ENCODE data around the gene GPN2.

GPN2 gene

DNA sequence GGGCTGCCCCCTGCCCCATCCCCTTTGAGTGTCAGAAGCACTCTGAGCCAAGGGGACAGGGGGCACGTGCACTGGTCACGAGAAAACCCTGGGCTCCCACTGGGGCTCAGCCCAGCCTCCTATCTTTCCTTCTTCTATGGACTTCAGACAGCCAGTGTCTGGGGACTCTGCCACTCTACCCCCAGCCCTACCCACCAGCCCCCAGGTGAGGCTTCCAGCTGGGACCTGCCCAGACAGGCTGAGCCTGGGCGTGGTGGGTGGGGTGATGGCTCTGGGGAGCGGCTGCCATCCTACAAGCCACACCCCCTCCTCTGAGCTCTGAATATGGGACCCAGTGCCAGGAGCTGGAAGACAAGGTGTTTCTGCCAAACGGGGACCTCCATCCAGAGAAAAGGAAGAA, 35.2 kb downstream of the GPN2 start:
- DNase-seq (ENCODE audit: low read depth in 1 of 2, low spot score in 1 of 2) = no peak
- H3K27me3 ChIP-seq (ENCODE audit: insufficient read depth, poor library complexity, severe bottlenecking) = no peaks in the 10 kb centered on the region
- H3K27ac ChIP-seq (replicated peaks) = no peak overlapping the region
- H3K4me3 ChIP-seq (replicated peaks; ENCODE audit: insufficient read depth, low read length) = no peak overlapping the region
- TF ChIP-seq SPI1 (IDR thresholded peaks at IDR 0.05; ENCODE audit: borderline replicate concordance, low read depth) = no peak
- TF ChIP-seq GABPA (IDR thresholded peaks at IDR 0.05; ENCODE audit: low read depth) = no peak
- TF ChIP-seq, protein P1, sequence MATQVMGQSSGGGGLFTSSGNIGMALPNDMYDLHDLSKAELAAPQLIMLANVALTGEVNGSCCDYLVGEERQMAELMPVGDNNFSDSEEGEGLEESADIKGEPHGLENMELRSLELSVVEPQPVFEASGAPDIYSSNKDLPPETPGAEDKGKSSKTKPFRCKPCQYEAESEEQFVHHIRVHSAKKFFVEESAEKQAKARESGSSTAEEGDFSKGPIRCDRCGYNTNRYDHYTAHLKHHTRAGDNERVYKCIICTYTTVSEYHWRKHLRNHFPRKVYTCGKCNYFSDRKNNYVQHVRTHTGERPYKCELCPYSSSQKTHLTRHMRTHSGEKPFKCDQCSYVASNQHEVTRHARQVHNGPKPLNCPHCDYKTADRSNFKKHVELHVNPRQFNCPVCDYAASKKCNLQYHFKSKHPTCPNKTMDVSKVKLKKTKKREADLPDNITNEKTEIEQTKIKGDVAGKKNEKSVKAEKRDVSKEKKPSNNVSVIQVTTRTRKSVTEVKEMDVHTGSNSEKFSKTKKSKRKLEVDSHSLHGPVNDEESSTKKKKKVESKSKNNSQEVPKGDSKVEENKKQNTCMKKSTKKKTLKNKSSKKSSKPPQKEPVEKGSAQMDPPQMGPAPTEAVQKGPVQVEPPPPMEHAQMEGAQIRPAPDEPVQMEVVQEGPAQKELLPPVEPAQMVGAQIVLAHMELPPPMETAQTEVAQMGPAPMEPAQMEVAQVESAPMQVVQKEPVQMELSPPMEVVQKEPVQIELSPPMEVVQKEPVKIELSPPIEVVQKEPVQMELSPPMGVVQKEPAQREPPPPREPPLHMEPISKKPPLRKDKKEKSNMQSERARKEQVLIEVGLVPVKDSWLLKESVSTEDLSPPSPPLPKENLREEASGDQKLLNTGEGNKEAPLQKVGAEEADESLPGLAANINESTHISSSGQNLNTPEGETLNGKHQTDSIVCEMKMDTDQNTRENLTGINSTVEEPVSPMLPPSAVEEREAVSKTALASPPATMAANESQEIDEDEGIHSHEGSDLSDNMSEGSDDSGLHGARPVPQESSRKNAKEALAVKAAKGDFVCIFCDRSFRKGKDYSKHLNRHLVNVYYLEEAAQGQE (IDR thresholded peaks at IDR 0.05; ENCODE audit: insufficient replicate concordance, low read depth) = no peak
- TF ChIP-seq POLR2AphosphoS5 (IDR thresholded peaks at IDR 0.05; ENCODE audit: low read depth) = no peak
- TF ChIP-seq, protein P2, sequence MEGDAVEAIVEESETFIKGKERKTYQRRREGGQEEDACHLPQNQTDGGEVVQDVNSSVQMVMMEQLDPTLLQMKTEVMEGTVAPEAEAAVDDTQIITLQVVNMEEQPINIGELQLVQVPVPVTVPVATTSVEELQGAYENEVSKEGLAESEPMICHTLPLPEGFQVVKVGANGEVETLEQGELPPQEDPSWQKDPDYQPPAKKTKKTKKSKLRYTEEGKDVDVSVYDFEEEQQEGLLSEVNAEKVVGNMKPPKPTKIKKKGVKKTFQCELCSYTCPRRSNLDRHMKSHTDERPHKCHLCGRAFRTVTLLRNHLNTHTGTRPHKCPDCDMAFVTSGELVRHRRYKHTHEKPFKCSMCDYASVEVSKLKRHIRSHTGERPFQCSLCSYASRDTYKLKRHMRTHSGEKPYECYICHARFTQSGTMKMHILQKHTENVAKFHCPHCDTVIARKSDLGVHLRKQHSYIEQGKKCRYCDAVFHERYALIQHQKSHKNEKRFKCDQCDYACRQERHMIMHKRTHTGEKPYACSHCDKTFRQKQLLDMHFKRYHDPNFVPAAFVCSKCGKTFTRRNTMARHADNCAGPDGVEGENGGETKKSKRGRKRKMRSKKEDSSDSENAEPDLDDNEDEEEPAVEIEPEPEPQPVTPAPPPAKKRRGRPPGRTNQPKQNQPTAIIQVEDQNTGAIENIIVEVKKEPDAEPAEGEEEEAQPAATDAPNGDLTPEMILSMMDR (IDR thresholded peaks at IDR 0.05; ENCODE audit: insufficient read depth, low read length) = no peak

DNA sequence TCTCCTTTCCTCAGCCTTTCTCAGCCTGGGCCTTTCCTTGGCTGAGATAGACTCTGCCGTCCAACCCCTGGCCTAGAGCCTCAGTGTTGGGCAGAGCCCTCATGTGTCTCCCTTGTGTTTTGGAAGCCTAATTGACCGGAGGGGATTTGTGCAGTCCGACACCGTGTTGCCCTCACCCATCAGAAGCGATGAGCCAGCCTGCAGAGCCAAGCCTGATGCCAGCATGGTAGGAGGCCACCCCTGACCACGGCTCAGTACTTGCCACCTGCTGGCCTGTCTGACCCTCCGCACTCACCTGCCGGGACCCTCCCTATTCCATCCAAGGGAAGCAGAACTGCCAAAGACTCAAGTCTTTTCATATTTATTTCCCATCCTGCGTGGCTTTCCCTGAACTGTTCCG, 36.5 kb downstream of the GPN2 start:
- Histone ChIP-seq H3K27ac (replicated peaks) (no peak overlapping the region), H3K4me3 (replicated peaks; ENCODE audit: insufficient read depth, low read length) (no peak overlapping the region), H3K27me3 (ENCODE audit: insufficient read depth, poor library complexity, severe bottlenecking) (no peaks in the 10 kb centered on the region)
- no peak for DNase-seq (ENCODE audit: low read depth in 1 of 2, low spot score in 1 of 2)
- TF ChIP-seq, protein P1 (IDR thresholded peaks at IDR 0.05; ENCODE audit: insufficient replicate concordance, low read depth) = no peak
- TF ChIP-seq SPI1 (IDR thresholded peaks at IDR 0.05; ENCODE audit: borderline replicate concordance, low read depth) (no peak), GABPA (IDR thresholded peaks at IDR 0.05; ENCODE audit: low read depth) (no peak), POLR2AphosphoS5 (IDR thresholded peaks at IDR 0.05; ENCODE audit: low read depth) (no peak)
- TF ChIP-seq, protein P2 (IDR thresholded peaks at IDR 0.05; ENCODE audit: insufficient read depth, low read length) = no peak

DNA sequence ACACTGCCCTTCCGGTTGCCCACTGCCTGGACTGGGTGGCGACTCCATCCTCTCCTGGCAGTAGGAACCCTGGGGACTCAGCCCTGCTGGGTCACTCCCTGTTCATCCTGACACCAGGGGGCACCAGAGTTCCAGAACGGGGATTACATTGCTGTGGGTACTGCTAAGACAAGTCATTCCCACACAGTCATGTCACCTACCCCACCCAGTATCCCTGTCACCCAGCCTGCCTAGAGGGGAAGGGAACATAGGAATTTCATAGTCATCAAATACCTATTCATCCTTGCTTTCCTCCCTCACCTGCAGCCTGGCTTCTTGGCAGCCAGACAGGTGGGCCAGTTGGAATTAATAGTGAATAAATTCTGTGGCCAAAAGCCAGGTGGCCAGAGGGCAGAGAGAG, 36.9 kb downstream of the GPN2 start:
- H3K4me3 ChIP-seq (replicated peaks; ENCODE audit: insufficient read depth, low read length) = no peak overlapping the region
- H3K27ac ChIP-seq (replicated peaks) = no peak overlapping the region
- no peaks in the 10 kb centered on the region for H3K27me3 ChIP-seq (ENCODE audit: insufficient read depth, poor library complexity, severe bottlenecking)
- peak; percentile 49 to 83 for DNase-seq (ENCODE audit: low read depth in 1 of 2, low spot score in 1 of 2)
- TF ChIP-seq, protein P1 (IDR thresholded peaks at IDR 0.05; ENCODE audit: insufficient replicate concordance, low read depth) = no peak
- TF ChIP-seq, protein P2 (IDR thresholded peaks at IDR 0.05; ENCODE audit: insufficient read depth, low read length) = peak; percentile 93
- TF ChIP-seq GABPA (IDR thresholded peaks at IDR 0.05; ENCODE audit: low read depth) = no peak
